Activated T-cell treated with anti-CD3 and anti-CD28 coated beads for 4 hours (primary cell): ENCODE results near the gene TRABD.

ENCODE experiments used
- DNase-seq: peaks from one replicate; pipeline ENCODE4 v3.0.0-alpha.2; 2020

Gene TRABD

DNA sequence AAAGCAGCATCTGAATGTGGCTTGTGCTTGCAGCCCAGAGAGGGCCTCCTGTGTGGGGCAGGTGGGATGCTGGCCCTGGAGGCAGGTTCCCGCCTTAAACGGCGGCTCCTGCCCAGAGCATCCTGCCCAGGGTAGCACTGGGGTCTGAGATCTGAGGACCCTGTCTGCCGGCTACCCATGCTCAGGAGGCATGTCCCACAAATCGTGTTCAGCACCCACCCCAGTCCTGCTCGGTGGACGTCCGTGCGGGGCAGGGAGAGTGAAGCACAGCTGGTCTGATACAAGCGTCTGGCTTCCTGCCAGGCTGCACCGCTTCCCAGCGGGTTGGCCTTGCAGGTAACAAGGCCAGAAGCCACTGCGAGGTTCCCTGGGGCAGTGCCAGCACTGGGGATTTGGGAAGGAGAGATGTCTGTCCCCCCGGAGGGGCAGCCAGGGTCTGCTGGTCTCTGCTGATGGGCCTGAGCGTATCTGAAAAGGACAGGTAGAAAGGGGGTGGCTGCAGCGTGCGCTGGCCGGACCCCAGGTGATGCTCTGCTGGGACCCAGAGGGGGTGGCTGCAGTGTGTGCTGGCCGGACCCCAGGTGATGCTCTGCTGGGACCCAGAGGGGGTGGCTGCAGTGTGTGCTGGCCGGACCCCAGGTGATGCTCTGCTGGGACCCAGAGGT, 3.6 kb downstream of the TRABD start:
- no peak for DNase-seq

DNA sequence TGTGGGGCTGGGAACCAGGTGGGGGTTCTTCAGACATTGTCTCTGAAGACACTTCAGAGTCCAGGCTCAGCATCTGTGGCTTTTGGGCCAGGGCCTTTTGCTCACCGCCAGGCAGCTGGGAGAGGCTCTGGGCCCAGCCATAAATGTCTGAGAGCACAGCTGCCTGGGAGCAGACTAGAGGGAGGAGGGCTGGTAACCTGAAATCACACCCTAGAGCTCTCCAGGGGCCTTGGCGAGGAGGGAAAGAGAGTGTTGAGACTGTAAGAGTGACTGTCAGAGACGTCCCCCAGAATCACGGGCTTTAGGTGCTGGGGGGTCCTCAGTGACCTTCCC, 4.1 kb downstream of the TRABD start:
- DNase-seq, result no peak

DNA sequence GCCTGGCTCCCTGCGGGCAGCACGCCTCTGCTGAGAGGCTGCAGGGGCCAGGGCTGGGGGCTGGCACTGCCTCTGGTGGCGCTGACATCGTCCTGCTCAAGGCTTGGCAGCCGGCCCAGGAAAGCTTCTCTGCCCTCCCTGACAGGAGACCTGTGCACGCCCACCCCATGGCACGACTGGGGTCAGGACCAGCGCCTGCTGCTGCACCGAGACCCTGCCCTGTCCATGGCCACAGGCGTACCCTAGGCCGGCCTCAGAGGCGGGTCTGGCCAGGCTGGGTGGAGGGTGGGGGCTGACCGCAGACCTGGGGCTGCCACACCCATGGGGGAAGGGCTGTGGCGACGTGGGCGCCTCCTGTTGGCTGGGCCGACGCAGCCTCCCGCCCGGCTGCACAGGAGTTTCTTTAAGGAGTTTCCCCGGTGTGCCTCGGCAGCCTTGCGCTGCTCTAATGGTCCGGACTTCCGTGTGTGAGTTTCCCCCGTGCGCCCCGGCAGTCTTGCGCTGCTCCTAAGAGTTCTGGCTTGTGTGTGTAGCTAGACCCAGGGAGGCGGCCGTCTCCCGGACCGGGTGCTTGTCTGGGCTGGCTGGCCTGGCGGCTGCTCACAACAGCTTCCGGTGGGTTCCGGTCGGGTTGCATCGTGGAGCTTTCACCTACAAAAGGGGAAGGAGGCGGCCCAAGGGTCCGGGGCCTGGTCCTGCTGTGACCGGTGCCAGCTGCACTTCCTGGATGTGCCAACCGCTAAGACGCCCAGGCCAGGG, 4.6 kb downstream of the TRABD start:
- peak; percentile 53 for DNase-seq

DNA sequence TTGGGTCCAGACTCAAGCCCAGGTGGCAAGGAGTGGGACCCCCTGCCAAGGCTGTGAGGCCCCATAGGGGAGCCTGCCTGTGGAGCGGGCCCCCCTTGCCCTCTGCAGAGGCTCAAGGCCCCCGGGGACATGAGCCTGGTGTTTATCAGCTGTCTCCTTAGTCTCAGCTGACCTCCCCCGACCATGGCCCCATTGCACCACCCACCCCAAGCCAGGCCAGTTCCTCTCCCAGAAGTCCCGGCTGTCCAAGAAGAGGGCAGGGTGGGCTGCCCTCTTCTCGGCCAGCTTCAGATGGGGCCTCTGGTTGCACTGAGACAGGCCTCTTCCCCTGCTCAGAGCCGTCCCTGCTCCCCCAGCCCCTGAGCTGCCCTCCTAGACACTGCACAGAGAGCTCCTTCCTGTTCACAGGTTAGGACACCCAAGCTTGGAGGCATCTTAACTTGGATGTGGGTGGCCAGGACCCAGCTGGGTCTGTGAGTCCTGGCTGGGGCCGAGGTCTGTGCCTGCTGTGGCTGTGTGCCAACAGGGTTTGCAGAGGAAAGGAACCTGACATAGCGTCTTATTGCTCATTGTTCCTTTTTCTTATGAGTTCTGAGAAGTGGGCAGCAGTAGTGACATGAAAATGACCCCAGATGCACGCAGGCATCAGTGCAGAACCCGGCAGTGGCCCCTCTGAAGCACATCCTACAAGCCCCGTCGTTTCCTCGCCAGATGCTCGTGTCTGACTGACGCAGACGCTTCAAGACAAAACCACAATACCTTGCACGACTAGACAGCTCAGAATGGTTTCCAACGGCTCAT, 5.4 kb downstream of the TRABD start:
- DNase-seq, result peak; percentile 52

DNA sequence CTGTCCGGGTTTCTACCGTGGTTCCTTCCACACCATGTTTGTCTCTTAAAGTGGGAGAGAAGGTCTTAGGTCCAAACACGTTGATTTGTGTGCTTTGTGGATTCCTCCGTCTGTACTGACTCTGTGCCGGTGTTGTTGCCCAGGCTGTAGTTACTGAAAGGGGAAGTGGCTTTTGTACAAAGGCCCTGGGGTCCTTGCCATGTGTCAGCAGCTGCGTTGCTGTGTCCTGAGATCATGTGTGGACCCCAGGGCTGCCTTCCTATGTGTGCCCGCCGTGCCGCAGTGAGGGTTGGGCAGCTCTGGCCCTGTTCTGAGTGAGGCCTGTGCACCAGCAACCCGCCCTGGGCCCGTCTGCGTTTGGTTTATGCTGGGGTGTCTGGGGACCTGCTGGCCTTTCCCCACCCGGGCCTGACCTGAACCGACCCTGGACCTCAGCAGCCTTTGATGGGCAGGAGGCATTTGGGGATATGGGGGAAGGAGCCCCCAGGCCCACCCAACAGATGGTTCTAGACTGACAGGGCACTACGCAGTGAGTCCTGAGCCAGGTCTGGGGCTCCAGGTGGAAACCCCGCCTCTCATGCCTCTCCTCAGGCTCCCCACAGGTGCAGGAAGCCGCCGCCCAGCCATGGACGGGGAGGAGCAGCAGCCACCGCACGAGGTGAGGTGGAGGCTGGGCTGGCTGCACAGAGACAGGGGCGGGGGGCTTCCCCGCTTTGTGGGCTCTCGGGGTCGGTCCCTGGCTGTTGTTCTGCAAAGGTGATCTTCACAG, 6.9 kb downstream of the TRABD start:
- DNase-seq, result no peak

DNA sequence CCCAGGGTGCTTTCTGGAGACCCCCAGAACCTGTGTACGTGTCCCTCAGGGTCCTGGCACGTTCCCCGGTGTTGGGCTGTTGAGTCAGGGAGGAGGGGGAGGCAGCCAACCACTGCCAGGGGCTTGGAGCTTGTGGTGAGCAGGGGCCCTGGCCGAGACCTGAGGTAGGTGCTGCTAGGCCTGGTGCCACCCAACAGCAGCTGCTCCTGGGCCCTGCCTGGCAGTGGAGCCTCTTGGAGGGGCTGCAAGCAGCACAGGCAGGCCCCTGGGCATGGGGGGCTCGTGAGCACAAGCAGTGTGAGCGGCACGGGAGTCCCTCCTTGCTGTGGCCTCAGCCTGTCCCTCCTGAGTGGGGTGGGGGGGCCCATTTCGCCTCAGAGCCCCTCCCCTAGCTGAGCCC, 7.9 kb downstream of the TRABD start:
- DNase-seq, result no peak

DNA sequence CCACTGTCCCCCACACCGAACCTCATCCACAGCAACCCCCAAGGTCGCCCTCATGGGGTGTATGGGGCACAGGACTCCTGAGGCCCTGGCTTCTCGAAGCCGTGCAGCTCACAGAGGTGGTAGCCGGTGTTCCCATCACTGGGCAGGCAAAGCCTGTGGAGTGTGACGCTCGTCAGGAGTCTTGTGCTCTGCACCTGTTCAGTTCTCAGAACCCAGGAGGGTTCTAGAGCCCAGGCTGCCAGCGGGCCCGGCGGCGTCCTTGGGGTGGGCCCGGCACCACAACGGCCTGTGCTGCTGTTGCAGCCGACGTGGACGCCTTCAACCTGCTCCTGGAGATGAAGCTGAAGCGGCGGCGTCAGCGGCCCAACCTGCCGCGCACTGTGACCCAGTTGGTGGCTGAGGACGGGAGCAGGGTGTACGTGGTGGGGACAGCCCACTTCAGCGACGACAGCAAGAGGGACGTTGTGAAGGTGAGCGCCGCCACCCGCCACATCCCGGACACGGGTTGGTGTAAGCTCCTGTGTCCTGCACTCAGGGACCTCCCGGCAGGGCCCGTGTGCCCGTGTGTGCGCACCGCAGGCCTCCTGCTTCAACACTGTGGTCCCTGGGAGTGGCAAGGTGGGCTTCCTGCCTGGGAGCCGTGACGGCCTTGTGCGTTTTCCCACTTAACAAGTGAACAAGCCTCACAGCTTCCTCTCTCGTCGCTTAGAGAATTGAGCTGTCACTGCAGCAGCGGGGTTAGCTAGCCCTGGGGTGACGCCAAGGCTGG, 8.5 kb downstream of the TRABD start:
- DNase-seq, result no peak

DNA sequence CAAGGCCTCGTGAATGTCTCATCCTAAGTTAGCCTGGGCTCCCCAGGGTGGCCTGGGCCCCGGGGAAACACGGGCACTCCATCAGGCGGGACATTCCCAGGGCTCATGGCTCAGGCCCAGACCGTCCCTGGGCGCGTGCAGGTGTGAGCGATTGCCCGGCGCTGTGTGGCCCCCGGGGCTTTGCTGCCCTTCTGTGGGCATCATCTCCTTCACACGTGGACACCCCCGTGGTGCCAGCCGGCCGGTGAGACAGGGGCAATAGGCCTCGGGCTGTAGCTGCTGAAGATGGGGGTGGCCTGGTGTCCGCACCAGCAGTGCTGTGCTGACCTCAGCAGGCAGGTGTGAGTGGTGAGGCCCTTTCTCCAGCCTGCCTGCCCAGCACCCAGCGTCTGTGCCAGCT, 10.5 kb downstream of the TRABD start:
- no peak for DNase-seq

DNA sequence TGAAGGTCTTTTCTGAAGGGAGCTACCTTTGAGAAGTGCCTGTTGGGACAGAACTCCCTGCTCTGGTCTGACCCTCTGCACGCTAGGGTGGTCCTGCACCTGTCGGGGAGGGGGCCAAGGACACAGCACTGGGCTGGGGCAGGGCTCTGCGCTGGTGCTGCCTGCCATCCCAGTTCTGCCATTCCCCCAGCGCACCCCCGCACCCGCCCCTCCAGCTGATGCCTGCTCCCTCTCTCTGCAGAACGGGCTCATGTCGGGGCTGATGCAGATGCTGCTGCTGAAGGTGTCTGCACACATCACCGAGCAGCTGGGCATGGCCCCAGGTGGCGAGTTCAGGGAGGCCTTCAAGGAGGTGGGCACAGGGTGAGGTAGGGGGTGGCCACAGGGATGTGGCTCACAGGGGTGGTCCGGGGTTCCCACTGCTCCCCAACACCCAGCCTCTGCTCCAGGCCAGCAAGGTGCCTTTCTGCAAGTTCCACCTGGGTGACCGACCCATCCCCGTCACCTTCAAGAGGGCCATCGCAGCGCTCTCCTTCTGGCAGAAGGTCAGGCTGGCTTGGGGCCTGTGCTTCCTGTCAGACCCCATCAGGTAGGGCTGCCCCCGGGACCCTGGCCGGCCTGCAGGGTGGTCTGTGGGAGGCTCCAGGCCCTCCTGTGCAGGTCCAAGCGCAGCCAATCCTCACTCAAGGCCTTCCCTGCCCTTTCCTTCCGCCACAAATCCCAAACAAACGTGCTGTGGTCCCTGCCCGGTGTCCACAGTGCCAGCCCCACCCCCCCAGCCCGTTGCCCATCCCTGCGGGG, 11.5 kb downstream of the TRABD start:
- DNase-seq, result no peak

DNA sequence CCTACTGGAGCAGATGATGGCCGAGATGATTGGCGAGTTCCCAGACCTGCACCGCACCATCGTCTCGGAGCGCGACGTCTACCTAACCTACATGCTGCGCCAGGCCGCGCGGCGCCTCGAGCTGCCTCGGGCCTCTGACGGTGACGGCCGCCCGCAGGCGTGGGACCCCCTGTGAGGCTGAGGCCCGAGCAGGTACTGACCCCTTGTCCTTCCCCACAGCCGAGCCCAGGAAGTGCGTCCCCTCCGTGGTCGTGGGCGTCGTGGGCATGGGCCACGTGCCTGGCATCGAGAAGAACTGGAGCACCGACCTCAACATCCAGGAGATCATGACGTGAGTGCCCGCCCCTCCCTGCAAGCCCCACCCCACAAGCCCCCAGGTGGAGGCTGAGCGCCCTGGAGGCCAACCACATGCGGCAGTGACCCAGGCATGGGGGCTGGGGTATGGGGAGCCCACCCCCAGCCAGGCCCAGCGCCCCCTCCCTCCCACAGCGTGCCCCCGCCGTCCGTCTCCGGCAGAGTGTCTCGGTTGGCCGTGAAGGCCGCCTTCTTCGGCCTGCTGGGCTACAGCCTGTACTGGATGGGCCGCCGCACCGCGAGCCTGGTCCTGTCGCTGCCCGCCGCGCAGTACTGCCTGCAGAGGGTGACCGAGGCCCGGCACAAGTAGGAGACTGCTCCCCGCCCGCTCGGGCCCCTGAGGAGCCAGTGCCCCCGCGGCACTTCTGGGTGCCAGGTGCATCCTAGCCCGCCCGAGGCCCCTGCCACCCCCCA, 12.3 kb downstream of the TRABD start:
- no peak for DNase-seq

DNA sequence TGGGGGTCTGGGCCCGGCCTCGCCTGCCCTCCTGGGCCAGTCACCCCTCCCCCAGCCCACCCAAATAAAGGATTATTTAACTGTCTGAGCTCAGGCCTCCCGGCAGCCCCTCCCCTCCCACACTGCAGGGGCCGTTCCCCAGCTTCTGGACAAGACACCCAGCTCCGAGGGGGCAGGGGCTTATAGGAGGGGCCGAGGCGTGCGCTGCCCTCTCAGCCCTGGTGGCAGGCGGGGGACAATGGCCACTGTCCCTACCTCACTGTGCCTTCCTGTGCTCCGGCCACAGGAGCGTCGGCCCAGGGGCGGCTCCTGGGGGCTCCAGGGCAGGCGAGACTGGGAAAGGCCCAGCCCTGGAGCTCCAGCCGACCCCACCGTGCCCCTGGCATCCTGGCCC, 12.9 kb downstream of the TRABD start:
- DNase-seq, result no peak

DNA sequence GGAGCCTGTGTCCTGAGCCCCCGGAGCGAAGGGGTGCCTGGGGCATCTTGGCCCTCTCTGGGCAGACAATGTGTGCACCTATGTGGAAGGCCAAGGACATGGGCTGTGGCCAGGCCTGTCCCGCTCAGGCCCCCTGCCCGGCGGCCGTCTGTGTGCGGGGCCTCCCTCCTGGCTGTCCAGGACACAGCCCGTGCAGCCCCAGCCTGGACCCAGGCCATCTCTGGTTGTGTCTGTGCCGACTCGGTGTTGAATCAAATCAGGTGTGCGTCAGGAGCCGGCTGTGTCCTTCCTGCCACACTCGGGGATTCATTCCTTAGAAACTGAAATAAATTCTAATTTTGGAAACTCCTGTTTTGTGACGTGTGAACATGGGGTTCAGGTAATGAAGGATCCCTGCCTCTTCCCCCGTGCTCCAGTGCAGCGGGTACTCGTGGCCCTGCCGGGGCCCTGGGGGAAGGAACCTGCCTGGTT, 13.6 kb downstream of the TRABD start:
- no peak for DNase-seq

DNA sequence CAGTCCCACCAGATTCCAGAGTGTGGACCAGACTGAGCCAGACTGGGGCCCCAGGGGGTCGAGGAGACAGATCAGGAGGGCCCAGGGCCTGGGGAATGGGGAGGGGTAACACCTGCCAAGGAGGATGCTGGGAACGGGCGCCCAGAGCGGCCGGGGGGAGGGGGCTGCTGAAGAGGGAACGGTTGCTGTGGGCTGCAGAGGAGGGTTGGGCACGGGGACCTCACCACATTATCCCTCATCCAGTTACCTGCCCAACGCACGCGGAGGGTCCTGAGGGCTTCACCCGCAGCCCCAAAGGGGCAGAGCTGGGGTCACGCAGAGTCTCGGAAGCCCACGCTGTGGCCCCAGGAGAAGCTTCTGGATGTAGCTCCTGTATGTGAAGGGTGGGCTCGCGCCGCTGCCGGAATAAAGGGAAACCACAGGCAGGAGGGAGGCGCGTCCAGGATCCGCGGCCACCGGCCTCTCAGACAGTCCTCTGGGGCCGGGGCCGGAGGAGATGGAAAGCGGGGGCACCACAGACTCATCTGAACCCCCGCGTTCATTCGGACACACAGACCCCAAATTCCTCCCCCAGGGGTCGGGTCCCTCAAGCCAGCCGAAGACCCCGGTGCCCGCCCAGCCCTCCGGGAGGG, 14.2 kb downstream of the TRABD start:
- no peak for DNase-seq

DNA sequence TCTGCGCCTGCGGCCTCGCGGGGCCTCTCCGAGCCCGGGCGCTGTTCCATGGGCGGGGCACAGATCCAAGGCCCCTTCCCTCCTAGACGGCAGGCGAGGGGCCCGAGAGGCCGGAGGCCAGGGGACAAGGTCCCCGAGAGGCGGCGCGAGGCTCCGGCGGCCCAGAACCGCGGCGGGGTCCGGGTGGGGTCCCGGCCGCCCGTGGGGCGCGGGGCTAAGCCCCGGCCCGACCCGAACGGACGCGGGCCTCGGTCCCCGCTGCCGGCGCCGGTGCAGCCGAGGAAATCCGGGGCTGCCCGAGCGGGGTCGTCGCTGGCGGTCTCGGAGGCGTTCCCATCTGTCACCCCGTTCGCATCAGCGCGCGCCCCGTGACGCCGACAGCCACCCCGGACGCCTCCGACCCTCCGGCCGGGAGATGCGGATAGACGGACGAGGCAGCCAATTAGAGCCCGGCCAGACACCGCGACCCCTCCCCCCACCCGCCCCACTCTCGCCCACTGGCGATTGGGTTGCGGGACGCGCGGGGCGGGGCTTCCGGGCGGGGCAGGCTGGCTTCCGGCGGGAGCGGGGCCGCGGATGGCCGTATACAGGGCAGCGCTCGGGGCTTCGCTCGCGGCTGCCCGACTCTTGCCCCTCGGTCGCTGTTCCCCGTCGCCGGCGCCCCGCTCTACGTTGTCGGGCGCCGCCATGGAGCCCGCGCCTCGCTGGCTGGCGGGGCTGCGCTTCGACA, 14.9 kb downstream of the TRABD start, which contains the start of gene SELENOO:
TSS of gene SELENOO (plus strand) at position 551 of the 730 bp plus-strand sequence. CDS start at position 577, 26 bp downstream.
- DNase-seq, result peak; percentile 82

DNA sequence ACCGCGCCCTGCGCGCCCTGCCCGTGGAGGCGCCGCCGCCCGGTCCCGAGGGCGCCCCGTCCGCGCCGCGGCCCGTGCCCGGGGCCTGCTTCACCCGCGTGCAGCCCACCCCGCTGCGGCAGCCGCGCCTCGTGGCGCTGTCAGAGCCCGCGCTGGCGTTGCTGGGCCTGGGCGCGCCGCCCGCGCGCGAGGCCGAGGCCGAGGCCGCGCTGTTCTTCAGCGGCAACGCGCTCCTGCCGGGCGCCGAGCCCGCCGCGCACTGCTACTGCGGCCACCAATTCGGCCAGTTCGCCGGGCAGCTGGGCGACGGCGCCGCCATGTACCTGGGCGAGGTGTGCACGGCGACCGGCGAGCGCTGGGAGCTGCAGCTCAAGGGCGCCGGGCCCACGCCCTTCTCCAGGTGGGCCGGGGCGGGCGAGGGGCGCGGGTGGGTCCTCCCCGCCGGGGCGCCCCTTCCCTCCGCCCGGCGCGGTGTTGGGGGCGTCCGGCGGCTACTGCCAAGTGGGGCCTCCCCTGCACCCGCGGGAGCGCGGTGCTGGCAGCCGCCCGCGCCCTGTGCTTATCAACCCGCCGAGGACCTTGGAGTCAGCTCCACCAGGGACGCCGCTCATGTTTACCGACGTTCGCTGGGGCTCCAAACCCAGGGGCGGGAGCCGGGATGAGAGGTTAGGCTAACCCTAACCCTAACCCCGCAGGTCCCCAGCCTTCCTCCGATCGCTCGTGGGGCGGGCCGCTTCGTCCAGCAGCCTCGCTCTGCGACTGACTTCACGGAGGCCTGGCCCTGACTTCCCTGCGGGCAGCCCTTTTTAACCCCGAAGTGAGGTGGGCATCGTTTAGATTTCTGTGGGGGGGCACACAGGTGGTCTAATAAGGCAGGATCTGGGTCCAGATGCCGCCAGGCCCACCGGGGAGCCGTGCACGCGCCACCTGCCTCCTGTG, 15.7 kb downstream of the TRABD start:
- DNase-seq, result no peak

DNA sequence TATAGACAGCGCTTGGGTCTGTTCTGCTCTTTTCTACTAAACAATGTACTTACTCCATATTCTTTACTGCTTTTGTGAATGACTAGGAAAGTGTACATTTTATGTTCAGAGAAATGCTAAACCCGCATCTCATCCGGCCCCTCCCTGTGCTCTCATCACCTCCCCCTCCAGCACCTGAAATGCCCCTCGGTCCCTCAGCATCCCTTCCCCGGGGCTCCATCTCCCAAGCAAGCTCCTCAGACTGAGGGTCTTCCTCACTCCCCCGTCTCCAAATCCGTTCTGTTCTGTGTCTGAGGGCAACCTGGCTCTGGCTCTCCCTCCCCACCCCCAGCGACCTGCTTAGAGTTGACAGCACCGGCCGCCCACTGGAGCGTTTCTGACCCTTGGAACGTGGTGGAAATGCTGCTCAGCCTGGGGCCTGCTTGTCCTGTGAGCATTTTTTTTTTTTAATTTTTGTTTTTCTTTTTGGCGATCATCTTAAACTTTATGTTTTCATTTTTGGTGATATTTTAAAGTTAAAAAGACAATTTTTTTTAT, 16.5 kb downstream of the TRABD start:
- no peak for DNase-seq

DNA sequence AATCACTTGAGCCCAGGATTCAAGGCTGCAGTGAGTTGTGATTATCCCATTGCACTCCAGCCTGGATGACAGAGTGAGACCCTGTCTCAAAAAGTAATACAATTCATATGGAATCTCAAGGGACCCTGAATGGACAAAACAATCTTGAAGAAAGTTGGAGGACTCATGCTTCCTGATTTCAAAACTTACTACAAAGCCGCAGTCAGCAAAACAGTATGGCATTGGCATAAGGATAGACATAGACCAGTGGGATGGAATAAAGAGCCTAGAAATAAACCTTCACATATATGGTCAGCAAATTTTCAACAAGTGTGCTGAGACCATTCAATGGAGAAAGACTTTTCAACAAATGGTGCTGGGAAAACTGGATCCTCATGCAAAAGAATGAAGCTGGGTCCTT, 17.6 kb downstream of the TRABD start:
- no peak for DNase-seq

DNA sequence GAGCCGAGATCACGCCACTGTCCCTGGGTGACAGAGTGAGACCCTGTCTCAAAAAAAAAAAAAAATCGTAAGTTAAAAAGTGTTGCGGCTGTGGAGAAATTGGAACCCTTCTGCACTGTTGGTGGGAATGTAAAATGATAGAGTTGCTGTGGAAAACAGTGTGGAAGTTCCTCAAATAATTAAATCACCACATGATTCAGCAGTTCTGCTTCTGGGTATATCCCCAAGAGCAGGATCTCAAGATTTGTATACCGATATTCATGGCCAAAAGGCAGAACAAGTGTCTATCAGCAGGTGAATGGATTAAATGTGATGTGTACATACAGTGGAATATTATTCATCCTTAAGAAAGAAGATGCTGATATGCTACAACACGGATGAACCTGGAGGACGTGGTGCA, 18.9 kb downstream of the TRABD start:
- DNase-seq, result no peak
